Measurements from ENCODE around the gene PAM. TPM values are rescaled to one million over a fixed set of nuclear protein-coding genes. Genes with fewer than 3 reads are reported as not detected.
A peak's percentile ranks its signal among the peaks of the same experiment; 100 is the strongest.

The PAM gene
- total and polyA plus RNA-seq, 11 donors = 569 to 1,548 (median 1,087) TPM

- TF ChIP-seq POLR2A (IDR thresholded peaks at IDR 0.05) = no peak
- TF ChIP-seq CTCF (IDR thresholded peaks at IDR 0.05) = no peak
- peaks cover 0 to 53% (median 37%) of the 10 kb centered on the region in 12 donors for H3K4me1 ChIP-seq
- H3K27me3 ChIP-seq = no peaks in the 10 kb centered on the region
- peaks cover 0 to 18% (median 0%) of the 10 kb centered on the region in 12 donors for H3K9me3 ChIP-seq
- H3K4me3 ChIP-seq = no peak overlapping the region
- intact Hi-C loops (cut with DNase I) = no loop called here
- no peaks in the 10 kb centered on the region for H3K36me3 ChIP-seq
- DNase-seq (no peak), ATAC-seq (no peak)
- H3K27ac ChIP-seq = no peak overlapping the region
These were observed 22.0 kb downstream of the PAM start for GRCh38 chr5:102777099-102777498.

- Histone ChIP-seq H3K4me3 (no peak overlapping the region), H3K9me3 (peaks cover 0 to 18% (median 0%) of the 10 kb centered on the region in 12 donors), H3K27me3 (no peaks in the 10 kb centered on the region), H3K36me3 (no peaks in the 10 kb centered on the region), H3K4me1 (peaks cover 0 to 49% (median 32%) of the 10 kb centered on the region in 12 donors), H3K27ac (peak overlapping the region in 2 of 12 donors; percentile 21 to 47)
- ATAC-seq = peak in 1 of 4 donors; percentile 16
- intact Hi-C loops (cut with DNase I) = no loop called here
- WGBS, 4 donors = 54 to 65% (median 56%) methylated on average over 3 of the region's 3 CpGs
- no peak for DNase-seq
- TF ChIP-seq POLR2A (IDR thresholded peaks at IDR 0.05) (no peak), CTCF (IDR thresholded peaks at IDR 0.05) (no peak)
These were observed 23.4 kb downstream of the PAM start for GRCh38 chr5:102778478-102778877.

- intact Hi-C loops (cut with DNase I) = loop anchor here (5.0 to 10.0 kb wide), 11 partner anchors 83 to 263 kb away; no protein-coding TSS in a partner anchor
These were observed 26.3 kb downstream of the PAM start for GRCh38 chr5:102781359-102781758.

GRCh38 chr5:102781786-102782185 is 26.7 kb downstream of the PAM start:
- no peaks in the 10 kb centered on the region for H3K9me3 ChIP-seq
- 25 to 38% (median 30%) methylated on average over 5 of the region's 5 CpGs for WGBS, 4 donors
- no peaks in the 10 kb centered on the region for H3K36me3 ChIP-seq
- H3K27me3 ChIP-seq = no peaks in the 10 kb centered on the region
- H3K4me1 ChIP-seq = peaks cover 0 to 49% (median 33%) of the 10 kb centered on the region in 12 donors
- H3K27ac ChIP-seq = peak overlapping the region in 11 of 12 donors; percentile 7 to 74 (median 38)
- intact Hi-C loops (cut with DNase I) = loop anchor here (5.0 to 10.0 kb wide), 11 partner anchors 83 to 263 kb away; no protein-coding TSS in a partner anchor
- ATAC-seq (peak in 3 of 4 donors; percentile 19 to 47 (median 38)), DNase-seq (no peak)
- no peak overlapping the region for H3K4me3 ChIP-seq
- TF ChIP-seq POLR2A (IDR thresholded peaks at IDR 0.05) (no peak), CTCF (IDR thresholded peaks at IDR 0.05) (no peak)

More at GRCh38 chr5:102781359-102781758, 26.3 kb downstream of the PAM start:
- H3K9me3 ChIP-seq = peaks cover 0 to 3% (median 0%) of the 10 kb centered on the region in 12 donors
- H3K4me1 ChIP-seq = peaks cover 0 to 49% (median 33%) of the 10 kb centered on the region in 12 donors
- no peak for TF ChIP-seq CTCF (IDR thresholded peaks at IDR 0.05)
- TF ChIP-seq POLR2A (IDR thresholded peaks at IDR 0.05) = no peak
- ATAC-seq (no peak), DNase-seq (no peak)
- H3K27ac ChIP-seq = peak overlapping the region in 10 of 12 donors; percentile 7 to 74 (median 39)
- no peak overlapping the region for H3K4me3 ChIP-seq
- no peaks in the 10 kb centered on the region for H3K27me3 ChIP-seq
- no peaks in the 10 kb centered on the region for H3K36me3 ChIP-seq

Measured in heart left ventricle (tissue), 16 donors.